ENCODE measurements around the gene PTPRN2. TPM values are rescaled to one million over a fixed set of nuclear protein-coding genes. Genes with fewer than 3 reads are reported as not detected.
"Not testable (repeated sequence)": the region's sequence is repeated elsewhere in the genome, so short reads cannot be mapped to it uniquely, and the experiment has no call there.

Gene PTPRN2
- total RNA-seq, 1 experiment from 2014 or later, result 0.11 TPM

- POLR2A ChIA-PET (ENCODE audit: low non-redundant PET); BruUV-seq (replicated peaks); H3K27ac ChIP-seq (ENCODE audit: low read depth, low read length, poor library complexity, severe bottlenecking); H3K27me3 ChIP-seq (replicated peaks; ENCODE audit: insufficient read depth, low read depth, low read length, poor library complexity); H3K4me1 ChIP-seq (ENCODE audit: insufficient read depth, low read length, poor library complexity, severe bottlenecking); H3K4me3 ChIP-seq (ENCODE audit: low read depth, low read length, poor library complexity, severe bottlenecking); DNase-seq (ENCODE audit: low spot score); CTCF ChIA-PET; intact Hi-C loops (cut with micrococcal nuclease; ENCODE audit: unreplicated experiment); H3K9me3 ChIP-seq (ENCODE audit: low read depth, low read length, poor library complexity, severe bottlenecking): not testable (repeated sequence)
- H3K36me3 ChIP-seq (ENCODE audit: insufficient read depth, low read length, poor library complexity, severe bottlenecking), result peaks cover 19% of the 10 kb centered on the region
Measured at GRCh38 chr7:158626289-158626688, 38.7 kb upstream of the PTPRN2 start.

GRCh38 chr7:158623241-158623640 lies 35.6 kb upstream of the PTPRN2 start:
- no peaks in the 10 kb centered on the region for H3K27me3 ChIP-seq (replicated peaks; ENCODE audit: insufficient read depth, low read depth, low read length, poor library complexity)
- POLR2A ChIA-PET (ENCODE audit: low non-redundant PET), result no interaction called here
- intact Hi-C loops (cut with micrococcal nuclease; ENCODE audit: unreplicated experiment), result no loop called here
- peaks cover 7% of the 10 kb centered on the region for H3K36me3 ChIP-seq (ENCODE audit: insufficient read depth, low read length, poor library complexity, severe bottlenecking)
- no peaks in the 10 kb centered on the region for H3K4me1 ChIP-seq (ENCODE audit: insufficient read depth, low read length, poor library complexity, severe bottlenecking)
- no peak overlapping the region for H3K27ac ChIP-seq (ENCODE audit: low read depth, low read length, poor library complexity, severe bottlenecking)
- H3K9me3 ChIP-seq (ENCODE audit: low read depth, low read length, poor library complexity, severe bottlenecking), result no peaks in the 10 kb centered on the region
- H3K4me3 ChIP-seq (ENCODE audit: low read depth, low read length, poor library complexity, severe bottlenecking), result no peak overlapping the region
- BruUV-seq (replicated peaks), result no TSS peak
- TF ChIP-seq CTCF (conservative IDR thresholded peaks at IDR 0.05; ENCODE audit: low read depth, low read length) (no peak), EZH2 (IDR thresholded peaks at IDR 0.05; ENCODE audit: borderline replicate concordance, low read depth, low read length, poor library complexity, severe bottlenecking) (no peak)
- DNase-seq (ENCODE audit: low spot score), result no peak
- CTCF ChIA-PET, result no interaction called here

- Histone ChIP-seq H3K27me3 (replicated peaks; ENCODE audit: insufficient read depth, low read depth, low read length, poor library complexity) (no peaks in the 10 kb centered on the region), H3K4me3 (ENCODE audit: low read depth, low read length, poor library complexity, severe bottlenecking) (no peak overlapping the region), H3K4me1 (ENCODE audit: insufficient read depth, low read length, poor library complexity, severe bottlenecking) (no peaks in the 10 kb centered on the region), H3K9me3 (ENCODE audit: low read depth, low read length, poor library complexity, severe bottlenecking) (no peaks in the 10 kb centered on the region), H3K27ac (ENCODE audit: low read depth, low read length, poor library complexity, severe bottlenecking) (no peak overlapping the region), H3K36me3 (ENCODE audit: insufficient read depth, low read length, poor library complexity, severe bottlenecking) (peaks cover 2% of the 10 kb centered on the region)
- DNase-seq (ENCODE audit: low spot score), result no peak
- TF ChIP-seq EZH2 (IDR thresholded peaks at IDR 0.05; ENCODE audit: borderline replicate concordance, low read depth, low read length, poor library complexity, severe bottlenecking) (no peak), CTCF (conservative IDR thresholded peaks at IDR 0.05; ENCODE audit: low read depth, low read length) (no peak)
- BruUV-seq (replicated peaks), result no TSS peak
- intact Hi-C loops (cut with micrococcal nuclease; ENCODE audit: unreplicated experiment), result no loop called here
- CTCF ChIA-PET, result no interaction called here
- POLR2A ChIA-PET (ENCODE audit: low non-redundant PET), result no interaction called here
Measured at GRCh38 chr7:158620839-158621441, 33.3 kb upstream of the PTPRN2 start.

- Histone ChIP-seq H3K36me3 (ENCODE audit: insufficient read depth, low read length, poor library complexity, severe bottlenecking) (peaks cover 2% of the 10 kb centered on the region), H3K27me3 (replicated peaks; ENCODE audit: insufficient read depth, low read depth, low read length, poor library complexity) (no peaks in the 10 kb centered on the region), H3K4me1 (ENCODE audit: insufficient read depth, low read length, poor library complexity, severe bottlenecking) (no peaks in the 10 kb centered on the region), H3K9me3 (ENCODE audit: low read depth, low read length, poor library complexity, severe bottlenecking) (no peaks in the 10 kb centered on the region), H3K4me3 (ENCODE audit: low read depth, low read length, poor library complexity, severe bottlenecking) (no peak overlapping the region), H3K27ac (ENCODE audit: low read depth, low read length, poor library complexity, severe bottlenecking) (no peak overlapping the region)
- intact Hi-C loops (cut with micrococcal nuclease; ENCODE audit: unreplicated experiment), result no loop called here
- no peak for DNase-seq (ENCODE audit: low spot score)
- TF ChIP-seq CTCF (conservative IDR thresholded peaks at IDR 0.05; ENCODE audit: low read depth, low read length), result no peak
- TF ChIP-seq EZH2 (IDR thresholded peaks at IDR 0.05; ENCODE audit: borderline replicate concordance, low read depth, low read length, poor library complexity, severe bottlenecking), result no peak
- ChIA-PET POLR2A (ENCODE audit: low non-redundant PET) (no interaction called here), CTCF (no interaction called here)
- BruUV-seq (replicated peaks), result no TSS peak
Measured at GRCh38 chr7:158620418-158620817, 32.8 kb upstream of the PTPRN2 start.

Measured in A673 (cell line).